Fibroblast of skin of scalp (primary cell): ENCODE measurements around the gene SLC34A3.

Experiments
- DNase-seq: peaks from one replicate; pipeline ENCODE4 v3.0.0-alpha.2; 2013

SLC34A3 gene

DNA sequence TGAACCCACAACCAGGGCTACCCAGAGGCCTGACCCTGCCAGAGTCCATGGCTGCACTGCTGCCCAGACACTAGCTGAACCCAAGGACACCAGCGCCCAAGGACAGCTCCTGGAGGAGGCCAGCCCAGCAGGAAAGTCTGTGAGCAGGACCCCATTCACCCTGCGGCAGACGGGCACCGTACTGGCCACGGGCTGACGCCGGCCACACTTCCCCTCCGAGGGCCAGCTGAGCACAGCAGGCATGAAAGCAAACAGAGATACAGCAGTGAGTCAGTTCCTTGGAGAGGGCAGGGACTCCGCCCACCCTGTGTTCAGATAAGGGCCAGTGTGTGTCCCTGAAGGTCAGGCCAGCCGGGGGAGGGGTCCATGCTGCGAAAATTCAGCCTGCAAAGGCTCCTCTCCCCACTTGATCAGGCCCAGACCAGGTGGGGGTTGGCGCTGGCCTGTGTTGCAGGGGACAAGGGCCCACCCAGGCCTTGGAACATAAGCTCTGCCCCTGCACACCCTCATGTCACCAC, 11.9 kb upstream of the SLC34A3 start:
- DNase-seq = no peak

- DNase-seq = no peak
Measured at GRCh38 chr9:137219757-137220316, 10.9 kb upstream of the SLC34A3 start.

DNA sequence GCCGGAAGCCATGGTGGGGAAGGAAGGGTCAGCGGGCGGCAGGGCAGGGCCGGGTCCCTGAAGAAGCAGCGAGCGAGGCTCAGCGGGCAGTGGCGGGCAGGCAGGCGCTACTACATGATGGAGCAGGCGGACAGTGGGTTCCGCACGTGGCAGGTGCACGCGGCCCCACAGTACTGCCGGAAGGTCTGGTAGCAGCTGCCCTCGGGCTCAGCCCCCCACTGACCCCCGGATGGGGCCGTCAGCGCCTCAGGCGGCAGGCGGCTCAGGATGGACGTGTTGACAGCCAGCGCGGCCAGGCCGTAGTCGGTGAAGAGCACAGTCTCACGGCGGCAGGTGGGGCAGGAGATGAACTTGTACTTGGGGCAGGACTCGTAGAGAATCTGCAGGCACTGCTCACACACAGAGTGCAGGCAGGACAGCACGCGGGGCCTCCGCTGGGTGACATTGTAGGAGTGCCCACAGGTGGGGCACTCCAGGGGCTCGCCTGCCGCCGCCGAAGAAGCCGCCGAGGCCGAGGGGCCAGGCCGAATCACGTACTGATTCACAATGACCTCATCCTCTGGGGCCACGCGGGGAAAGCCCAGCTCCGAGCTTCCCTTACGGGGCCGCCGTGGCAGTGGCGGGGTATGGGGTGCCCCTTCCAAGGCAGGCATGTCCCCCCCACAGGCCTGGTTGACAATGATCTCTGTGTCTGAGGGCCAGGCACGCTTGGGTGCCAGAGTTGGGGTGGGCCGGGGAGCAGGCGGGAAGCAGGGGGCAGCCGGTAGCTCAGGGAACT, 10.2 kb upstream of the SLC34A3 start:
- DNase-seq = no peak

- DNase-seq = no peak
Measured at GRCh38 chr9:137221095-137221505, 9.6 kb upstream of the SLC34A3 start.

GRCh38 chr9:137221506-137222111, 9.1 kb upstream of the SLC34A3 start:
- DNase-seq = no peak

DNA sequence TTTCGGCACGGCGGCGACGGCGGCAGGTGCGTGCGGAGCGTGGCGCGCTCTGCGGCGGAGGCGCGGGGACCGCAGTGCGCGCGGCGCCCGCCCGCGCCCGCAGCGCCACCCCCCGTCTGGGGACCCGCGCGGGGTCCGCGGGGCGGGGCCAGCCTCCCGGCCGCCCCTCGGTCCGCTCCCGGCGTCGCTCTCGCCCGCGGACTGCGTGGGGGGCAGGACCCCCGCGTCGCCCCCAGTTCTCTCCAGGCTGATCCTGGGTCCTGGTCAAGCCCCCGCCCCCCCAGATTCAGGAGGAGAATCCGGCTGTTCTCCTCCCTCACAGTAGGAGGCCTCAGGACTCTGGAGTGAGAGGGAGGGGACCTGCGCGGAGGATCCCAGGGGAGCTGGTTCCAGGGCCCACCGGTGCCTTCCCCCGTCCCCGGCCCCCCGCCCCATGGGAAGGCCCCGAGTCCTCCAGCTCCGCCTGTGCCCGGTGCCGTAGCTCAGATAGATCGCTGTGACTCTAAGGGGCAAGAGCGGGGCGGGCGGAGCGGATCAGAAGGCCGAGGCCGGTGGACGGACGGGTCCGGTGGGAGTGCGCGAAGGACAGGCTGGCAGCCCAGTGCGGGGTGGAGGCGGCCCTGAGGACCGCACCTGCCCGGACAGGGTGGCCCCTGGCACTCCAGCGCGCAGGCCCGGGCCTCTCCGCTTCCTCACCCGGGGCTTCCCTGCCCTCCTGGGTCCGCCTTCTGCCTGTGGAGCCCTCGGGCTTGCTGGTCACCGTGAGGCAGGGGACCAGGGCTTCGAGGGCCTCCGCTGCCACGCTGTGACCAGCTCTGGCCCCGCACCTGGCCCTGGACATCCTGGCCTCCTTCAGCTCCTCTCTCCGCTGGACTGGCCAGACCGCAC, 8.3 kb upstream of the SLC34A3 start, which contains the start of gene RNF208:
Gene RNF208 (minus strand): TSS at position 51 of the 888 bp plus-strand sequence. CDS start 1,028 bp downstream, outside the sequence.
- DNase-seq = no peak

- peak; percentile 99 for DNase-seq
Measured at GRCh38 chr9:137223078-137223970, 7.4 kb upstream of the SLC34A3 start.

GRCh38 chr9:137224830-137225694, 5.6 kb upstream of the SLC34A3 start, which contains the start of gene CYSRT1:
TSS of gene CYSRT1 (plus strand) at chr9:137225174. CDS start at chr9:137225622, 448 bp downstream.
- DNase-seq = no peak

DNA sequence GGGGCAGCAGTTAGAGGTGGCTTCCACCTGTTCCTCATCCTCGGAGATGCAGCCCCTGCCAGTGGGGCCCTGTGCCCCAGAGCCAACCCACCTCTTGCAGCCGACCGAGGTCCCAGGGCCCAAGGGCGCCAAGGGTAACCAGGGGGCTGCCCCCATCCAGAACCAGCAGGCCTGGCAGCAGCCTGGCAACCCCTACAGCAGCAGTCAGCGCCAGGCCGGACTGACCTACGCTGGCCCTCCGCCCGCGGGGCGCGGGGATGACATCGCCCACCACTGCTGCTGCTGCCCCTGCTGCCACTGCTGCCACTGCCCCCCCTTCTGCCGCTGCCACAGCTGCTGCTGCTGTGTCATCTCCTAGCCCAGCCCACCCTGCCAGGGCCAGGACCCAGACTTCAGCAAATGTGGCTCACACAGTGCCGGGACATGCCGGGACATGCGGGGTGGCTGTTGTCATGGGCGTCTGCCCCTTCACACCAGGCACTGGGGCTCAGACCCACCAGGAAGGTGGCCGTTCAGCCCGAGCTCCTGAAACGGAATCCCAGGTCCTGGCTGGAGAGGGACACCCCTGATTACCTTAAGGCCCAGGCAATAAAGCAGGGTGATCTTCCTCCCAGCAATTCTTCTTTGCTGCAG, 4.9 kb upstream of the SLC34A3 start:
- DNase-seq = no peak

DNA sequence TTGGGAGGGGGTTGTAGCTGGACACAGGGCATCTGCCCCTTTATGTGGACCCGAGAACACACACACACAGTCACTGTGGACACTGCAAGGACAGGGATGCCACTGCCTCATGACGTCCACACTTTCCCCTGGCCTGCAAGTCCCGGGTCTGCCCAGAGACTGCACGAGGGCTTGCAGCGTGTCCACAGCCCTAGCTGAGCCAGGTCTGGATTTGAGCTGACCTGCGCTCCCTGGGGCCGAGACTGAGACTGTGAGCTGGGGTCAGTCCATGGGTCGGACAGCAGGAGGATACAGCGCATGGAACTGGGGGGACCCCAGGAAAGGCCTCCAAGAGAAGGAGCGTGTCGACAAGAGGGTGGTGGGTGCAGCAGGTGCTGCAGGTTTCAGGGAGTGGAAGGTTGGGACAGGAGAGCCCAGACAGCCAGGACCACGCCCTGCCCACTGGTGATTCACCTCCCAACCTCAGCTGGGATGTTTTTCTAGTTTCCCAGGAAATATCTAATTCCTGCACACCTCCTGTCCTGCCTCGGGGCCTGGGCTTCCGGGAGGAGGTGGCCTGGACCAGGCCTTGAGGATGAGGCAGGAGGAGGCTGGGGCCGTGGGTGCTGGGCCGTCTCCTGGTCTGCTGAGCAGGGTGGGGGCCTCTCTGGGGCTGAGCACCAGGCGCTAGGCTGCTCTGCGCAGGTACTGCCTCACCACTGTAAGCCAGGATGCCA, 4.2 kb upstream of the SLC34A3 start:
- no peak for DNase-seq

DNA sequence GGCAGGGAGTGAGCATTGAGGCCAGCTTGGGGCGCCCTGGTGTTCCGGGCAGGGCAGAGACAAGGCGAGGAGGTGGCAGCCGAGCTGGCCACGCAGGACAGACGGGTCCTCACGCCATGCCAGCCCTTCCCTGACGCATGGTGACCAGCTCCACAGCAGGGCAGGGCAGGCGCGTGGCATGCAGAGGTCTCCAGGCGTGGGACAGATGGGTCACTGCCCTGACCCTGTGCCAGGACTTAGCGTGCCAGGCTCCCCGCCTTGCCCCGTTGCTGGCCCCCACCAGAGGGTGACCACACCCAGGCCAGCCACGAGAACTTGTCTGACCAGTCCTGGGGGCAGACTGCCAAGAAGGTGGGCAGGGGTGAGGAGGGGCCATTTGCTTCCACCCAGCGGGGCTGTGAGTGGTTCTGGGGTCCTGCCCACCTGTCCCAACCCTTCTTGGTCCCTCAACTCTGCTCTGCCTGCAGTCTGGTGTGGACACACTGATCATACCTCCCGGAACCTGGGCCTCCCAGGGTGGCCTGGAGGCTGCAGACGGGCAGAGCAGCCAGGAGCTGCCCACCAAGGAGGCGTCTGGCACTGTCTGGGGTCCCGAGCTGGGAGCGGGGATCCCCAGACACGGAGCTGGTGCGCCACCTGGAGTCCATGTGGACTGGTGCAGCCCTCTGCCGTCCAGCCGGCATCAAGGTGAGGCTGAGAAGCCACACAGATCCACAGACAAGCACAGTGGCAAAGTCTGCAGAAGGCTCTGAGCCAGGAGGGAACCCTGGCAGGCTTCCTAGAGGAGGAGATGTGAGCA, 3.4 kb upstream of the SLC34A3 start, which contains the start of gene RNF224:
Gene RNF224 (plus strand): TSS at position 449 of the 799 bp plus-strand sequence. CDS start 834 bp downstream, outside the sequence.
- peak; percentile 61 for DNase-seq

DNA sequence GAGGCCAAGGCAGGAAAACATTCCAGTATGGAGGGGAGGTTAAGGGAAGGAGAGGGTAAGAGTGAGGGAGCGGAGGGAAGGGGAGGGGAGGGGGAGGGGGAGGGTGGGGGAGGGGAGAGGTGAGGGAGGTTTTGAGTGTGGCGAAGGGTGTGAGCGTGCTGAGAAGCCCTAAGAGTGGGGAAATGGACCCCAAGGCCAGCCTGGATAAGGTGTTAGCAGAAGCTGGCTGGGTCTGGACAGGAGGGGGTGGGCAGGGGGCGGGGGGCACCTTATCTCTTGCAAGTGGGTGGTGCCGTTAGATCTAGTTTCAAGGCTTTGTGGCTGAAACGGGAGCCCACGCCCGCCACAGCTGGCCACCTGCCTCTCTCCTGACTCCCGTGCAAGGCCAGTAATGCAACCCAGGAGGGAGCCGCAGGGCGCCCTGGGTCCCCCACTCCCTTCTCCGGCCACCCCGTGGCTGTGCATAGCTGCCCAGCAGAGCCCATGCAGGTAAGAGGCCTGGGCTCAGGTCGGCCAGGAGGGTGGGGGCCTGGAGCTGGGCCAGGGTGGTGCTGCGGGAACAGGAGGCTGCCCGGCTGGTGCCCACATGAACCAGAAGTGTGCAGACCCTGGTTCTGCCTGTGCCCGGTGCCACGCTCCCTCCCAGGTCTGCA, 2.7 kb upstream of the SLC34A3 start:
- no peak for DNase-seq

- DNase-seq = no peak
Measured at GRCh38 chr9:137228506-137228967, 2.2 kb upstream of the SLC34A3 start.

DNA sequence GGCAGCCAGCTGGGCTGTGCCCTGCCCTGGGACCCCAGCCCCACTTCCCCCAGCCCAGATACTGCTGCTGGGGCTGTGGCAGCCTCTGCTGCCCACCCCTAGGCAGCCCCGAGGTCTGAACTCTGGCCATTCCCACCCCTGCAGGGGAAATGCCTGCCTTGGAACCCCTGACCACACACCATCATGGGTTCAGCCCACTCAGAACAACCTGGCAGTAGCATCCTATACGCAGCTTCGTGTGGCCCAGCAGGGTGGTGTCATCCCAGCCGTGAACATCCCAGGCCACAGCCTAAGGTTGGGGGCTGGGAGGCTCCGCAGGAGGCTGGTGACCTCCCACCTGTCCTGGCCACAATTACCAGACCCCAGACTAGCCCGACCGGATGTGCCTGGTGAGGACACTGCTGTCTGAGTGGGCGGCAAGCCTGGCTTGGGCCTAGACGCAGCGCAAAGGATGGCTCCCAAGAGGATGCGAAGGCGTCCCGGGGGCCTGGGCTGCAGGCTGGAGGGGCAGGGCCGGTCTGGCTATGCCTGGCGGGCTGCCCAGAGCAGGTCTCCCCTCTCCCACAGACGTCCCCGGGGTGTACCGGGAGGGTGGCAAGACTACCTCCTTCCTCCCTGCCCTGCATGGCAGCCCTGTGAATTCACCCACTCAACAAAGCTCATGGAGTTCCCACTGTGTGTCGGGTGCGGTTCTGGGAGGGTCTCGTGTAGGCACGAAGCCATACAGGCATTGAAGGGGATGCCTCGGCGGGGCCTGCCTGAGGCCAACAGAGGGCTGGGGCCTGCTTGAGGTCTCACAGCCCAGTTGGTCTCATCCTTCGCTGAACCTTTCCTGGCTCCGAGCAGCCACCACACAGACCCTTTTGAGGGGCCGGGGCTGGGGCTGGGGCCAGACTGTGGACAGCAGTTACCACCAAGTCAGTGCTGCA, 1.5 kb upstream of the SLC34A3 start:
- DNase-seq = no peak

GRCh38 chr9:137229903-137230704, 597 bp upstream of the SLC34A3 start:
- DNase-seq = no peak
